ENCODE data around the gene LRRIQ4. TPM values are rescaled to one million over a fixed set of nuclear protein-coding genes. Genes with fewer than 3 reads are reported as not detected.

LRRIQ4 gene
- total RNA-seq, 4 donors from 2014 or later = not detected

DNA sequence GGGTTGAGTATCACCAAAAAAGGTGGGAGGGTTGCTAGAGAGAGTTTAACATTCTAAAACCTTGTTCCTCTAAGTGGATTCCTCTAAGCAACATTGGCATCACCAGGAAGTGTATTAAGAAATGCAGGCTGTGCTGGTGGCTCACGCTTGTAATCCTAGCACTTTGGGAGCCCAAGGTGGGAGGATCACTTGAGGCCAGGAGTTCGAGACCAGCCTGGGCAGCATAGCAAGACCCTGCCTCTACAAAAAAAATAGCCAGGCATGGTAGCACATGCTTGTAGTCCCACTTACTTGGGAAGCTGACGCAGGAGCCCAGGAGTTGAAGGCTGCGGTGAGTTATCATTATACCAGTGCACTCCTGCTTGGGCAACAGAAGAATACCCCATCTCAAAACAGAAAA, 34.8 kb upstream of the LRRIQ4 start:
- TF ChIP-seq CTCF (IDR thresholded peaks at IDR 0.05) (no peak), POLR2AphosphoS5 (IDR thresholded peaks at IDR 0.05) (no peak), POLR2A (IDR thresholded peaks at IDR 0.05) (no peak), EP300 (IDR thresholded peaks at IDR 0.05) (no peak)
- Histone ChIP-seq H3K4me1 (peaks cover 26% of the 10 kb centered on the region), H3K27me3 (no peaks in the 10 kb centered on the region), H3K36me3 (peaks cover 59% of the 10 kb centered on the region), H3K9me3 (no peaks in the 10 kb centered on the region), H3K4me3 (no peak overlapping the region), H3K27ac (no peak overlapping the region)
- 69% methylated on average over 4 of the region's 4 CpGs for WGBS
- no peak for DNase-seq (ENCODE audit: low spot score in 2 of 2)

GRCh38 chr3:169780742-169781141, 31.9 kb upstream of the LRRIQ4 start:
- Histone ChIP-seq H3K4me1 (peaks cover 6% of the 10 kb centered on the region), H3K9me3 (no peaks in the 10 kb centered on the region), H3K27ac (no peak overlapping the region), H3K27me3 (no peaks in the 10 kb centered on the region), H3K36me3 (peaks cover 77% of the 10 kb centered on the region), H3K4me3 (no peak overlapping the region)
- WGBS = 64% methylated on average over 2 of the region's 2 CpGs
- no peak for TF ChIP-seq POLR2A (IDR thresholded peaks at IDR 0.05)
- TF ChIP-seq POLR2AphosphoS5 (IDR thresholded peaks at IDR 0.05) = no peak
- TF ChIP-seq EP300 (IDR thresholded peaks at IDR 0.05) = no peak
- no peak for TF ChIP-seq CTCF (IDR thresholded peaks at IDR 0.05)
- no peak for DNase-seq (ENCODE audit: low spot score in 2 of 2)

GRCh38 chr3:169781209-169781855, 31.3 kb upstream of the LRRIQ4 start:
- no peak for DNase-seq (ENCODE audit: low spot score in 2 of 2)
- no peaks in the 10 kb centered on the region for H3K27me3 ChIP-seq
- peaks cover 83% of the 10 kb centered on the region for H3K36me3 ChIP-seq
- H3K4me3 ChIP-seq = no peak overlapping the region
- no peak overlapping the region for H3K27ac ChIP-seq
- TF ChIP-seq POLR2AphosphoS5 (IDR thresholded peaks at IDR 0.05) (no peak), POLR2A (IDR thresholded peaks at IDR 0.05) (no peak), EP300 (IDR thresholded peaks at IDR 0.05) (no peak), CTCF (IDR thresholded peaks at IDR 0.05) (no peak)
- WGBS = 82% methylated on average over 4 of the region's 4 CpGs
- no peaks in the 10 kb centered on the region for H3K9me3 ChIP-seq
- H3K4me1 ChIP-seq = peaks cover under 1% of the 10 kb centered on the region

DNA sequence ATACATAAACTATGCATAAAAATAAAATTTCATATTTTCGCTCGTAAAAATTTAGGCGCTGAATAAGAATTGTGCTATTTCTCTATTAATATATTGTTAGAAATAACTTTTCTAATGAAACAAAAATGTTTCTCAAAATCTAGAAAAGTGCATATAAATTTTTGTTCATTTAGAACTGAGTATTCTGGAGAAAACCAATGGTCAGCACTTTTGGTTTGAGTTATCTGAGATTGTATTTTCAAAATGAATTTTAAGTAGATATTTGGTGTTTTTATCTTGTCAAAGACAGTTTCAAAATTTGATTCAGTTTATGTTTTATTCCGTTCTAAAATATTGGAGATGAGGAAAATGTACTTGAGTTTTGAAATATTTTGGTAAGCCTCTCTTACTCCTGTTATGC, 25.6 kb upstream of the LRRIQ4 start:
- H3K27ac ChIP-seq = no peak overlapping the region
- no peak for DNase-seq (ENCODE audit: low spot score in 2 of 2)
- H3K27me3 ChIP-seq = no peaks in the 10 kb centered on the region
- peaks cover 64% of the 10 kb centered on the region for H3K36me3 ChIP-seq
- TF ChIP-seq CTCF (IDR thresholded peaks at IDR 0.05) (no peak), POLR2AphosphoS5 (IDR thresholded peaks at IDR 0.05) (no peak), EP300 (IDR thresholded peaks at IDR 0.05) (no peak), POLR2A (IDR thresholded peaks at IDR 0.05) (no peak)
- H3K4me3 ChIP-seq = no peak overlapping the region
- 99% methylated on average over 4 of the region's 4 CpGs for WGBS
- H3K4me1 ChIP-seq = no peaks in the 10 kb centered on the region
- H3K9me3 ChIP-seq = no peaks in the 10 kb centered on the region

GRCh38 chr3:169787791-169788190, 24.9 kb upstream of the LRRIQ4 start:
- H3K27ac ChIP-seq = no peak overlapping the region
- TF ChIP-seq POLR2A (IDR thresholded peaks at IDR 0.05) (no peak), POLR2AphosphoS5 (IDR thresholded peaks at IDR 0.05) (no peak), CTCF (IDR thresholded peaks at IDR 0.05) (no peak), EP300 (IDR thresholded peaks at IDR 0.05) (no peak)
- H3K9me3 ChIP-seq = no peaks in the 10 kb centered on the region
- no peak overlapping the region for H3K4me3 ChIP-seq
- H3K4me1 ChIP-seq = no peaks in the 10 kb centered on the region
- WGBS = 73% methylated on average over 1 of the region's 1 CpG
- H3K27me3 ChIP-seq = no peaks in the 10 kb centered on the region
- peaks cover 64% of the 10 kb centered on the region for H3K36me3 ChIP-seq
- no peak for DNase-seq (ENCODE audit: low spot score in 2 of 2)
